NCI-H1694 (cell line): ENCODE measurements around the gene LRIT1.

Source experiments
- DNase-seq: peaks from one replicate; lab custom pipeline; 2025; lab: John Stamatoyannopoulos, UW

LRIT1 gene

GRCh38 chr10:84254552-84255478, 13.5 kb upstream of the LRIT1 start:
- no peak for DNase-seq

- no peak for DNase-seq
Measured at GRCh38 chr10:84248794-84249193, 7.4 kb upstream of the LRIT1 start.

GRCh38 chr10:84247496-84247895, 6.2 kb upstream of the LRIT1 start:
- DNase-seq, result no peak

- DNase-seq, result peak; percentile 82
Measured at GRCh38 chr10:84244651-84245270, 3.4 kb upstream of the LRIT1 start, which contains the start of gene RGR. Gene RGR (plus strand): TSS chr10:84245053. CDS start chr10:84245091, 38 bp downstream.

GRCh38 chr10:84243759-84244158, 2.4 kb upstream of the LRIT1 start:
- no peak for DNase-seq

GRCh38 chr10:84238909-84239308, 2.4 kb downstream of the LRIT1 start:
- no peak for DNase-seq

GRCh38 chr10:84237199-84238051, 3.9 kb downstream of the LRIT1 start:
- DNase-seq, result no peak

GRCh38 chr10:84236807-84237198, 4.5 kb downstream of the LRIT1 start:
- no peak for DNase-seq

GRCh38 chr10:84235096-84235495, 6.2 kb downstream of the LRIT1 start:
- DNase-seq, result no peak

- DNase-seq, result no peak
Measured at GRCh38 chr10:84234479-84234878, 6.9 kb downstream of the LRIT1 start.

GRCh38 chr10:84233940-84234339, 7.4 kb downstream of the LRIT1 start:
- DNase-seq, result no peak

GRCh38 chr10:84232376-84232775, 9.0 kb downstream of the LRIT1 start:
- no peak for DNase-seq

GRCh38 chr10:84230359-84230758, 11.0 kb downstream of the LRIT1 start:
- DNase-seq, result no peak

GRCh38 chr10:84227810-84228209, 13.5 kb downstream of the LRIT1 start:
- DNase-seq, result no peak

- DNase-seq, result no peak
Measured at GRCh38 chr10:84226616-84227015, 14.7 kb downstream of the LRIT1 start.

GRCh38 chr10:84225427-84226173, 15.7 kb downstream of the LRIT1 start, which contains the start of gene LRIT2:
Gene LRIT2 (minus strand): TSS chr10:84225544. CDS start chr10:84225520, 24 bp downstream.
- DNase-seq, result no peak

GRCh38 chr10:84224411-84225028, 16.8 kb downstream of the LRIT1 start:
- DNase-seq, result no peak

- DNase-seq, result no peak
Measured at GRCh38 chr10:84221916-84222315, 19.4 kb downstream of the LRIT1 start.

GRCh38 chr10:84217746-84218145, 23.6 kb downstream of the LRIT1 start:
- no peak for DNase-seq

GRCh38 chr10:84216834-84217233, 24.5 kb downstream of the LRIT1 start:
- no peak for DNase-seq

GRCh38 chr10:84214612-84215235, 26.6 kb downstream of the LRIT1 start:
- peak; percentile 4 for DNase-seq
